ENCODE data around the gene GFRA4. TPM values are rescaled to one million over a fixed set of nuclear protein-coding genes. Genes with fewer than 3 reads are reported as not detected.

The GFRA4 gene
- total and polyA plus RNA-seq, 10 donors = not detected

DNA sequence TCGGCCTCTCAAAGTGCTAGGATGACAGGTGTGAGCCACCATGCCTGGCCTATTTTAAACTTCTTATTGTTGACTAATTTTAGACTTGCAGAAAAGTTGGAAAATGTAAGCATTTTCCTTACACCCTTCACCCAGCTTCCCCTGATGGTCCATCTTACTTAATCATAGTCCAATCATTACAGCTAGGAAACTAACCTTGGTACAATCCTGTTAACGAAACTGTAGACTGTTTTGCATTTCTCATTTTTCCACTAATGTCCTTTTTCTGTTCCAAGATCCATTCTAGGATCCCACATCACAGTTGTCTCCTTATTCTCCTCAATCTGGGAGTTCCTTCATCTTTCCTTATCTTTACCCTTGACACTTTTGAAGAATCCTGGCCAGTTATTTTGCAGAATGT is 659 bp upstream of the GFRA4 start:
- intact Hi-C loops (cut with DNase I; ENCODE audit: low total_unique reads) = no loop called here
- Histone ChIP-seq H3K36me3 (no peaks in the 10 kb centered on the region), H3K27me3 (replicated peaks in 1 of 7) (peaks cover 0 to 75% (median 31%) of the 10 kb centered on the region in 7 donors)

GRCh38 chr20:3661814-3662665 is 1.2 kb downstream of the GFRA4 start:
- H3K27ac ChIP-seq = no peak overlapping the region
- DNase-seq = no peak
- no peaks in the 10 kb centered on the region for H3K9me3 ChIP-seq
- TF ChIP-seq POLR2A (IDR thresholded peaks at IDR 0.05) = no peak
- no peak for TF ChIP-seq POLR2AphosphoS5 (IDR thresholded peaks at IDR 0.05)
- TF ChIP-seq, protein P1, sequence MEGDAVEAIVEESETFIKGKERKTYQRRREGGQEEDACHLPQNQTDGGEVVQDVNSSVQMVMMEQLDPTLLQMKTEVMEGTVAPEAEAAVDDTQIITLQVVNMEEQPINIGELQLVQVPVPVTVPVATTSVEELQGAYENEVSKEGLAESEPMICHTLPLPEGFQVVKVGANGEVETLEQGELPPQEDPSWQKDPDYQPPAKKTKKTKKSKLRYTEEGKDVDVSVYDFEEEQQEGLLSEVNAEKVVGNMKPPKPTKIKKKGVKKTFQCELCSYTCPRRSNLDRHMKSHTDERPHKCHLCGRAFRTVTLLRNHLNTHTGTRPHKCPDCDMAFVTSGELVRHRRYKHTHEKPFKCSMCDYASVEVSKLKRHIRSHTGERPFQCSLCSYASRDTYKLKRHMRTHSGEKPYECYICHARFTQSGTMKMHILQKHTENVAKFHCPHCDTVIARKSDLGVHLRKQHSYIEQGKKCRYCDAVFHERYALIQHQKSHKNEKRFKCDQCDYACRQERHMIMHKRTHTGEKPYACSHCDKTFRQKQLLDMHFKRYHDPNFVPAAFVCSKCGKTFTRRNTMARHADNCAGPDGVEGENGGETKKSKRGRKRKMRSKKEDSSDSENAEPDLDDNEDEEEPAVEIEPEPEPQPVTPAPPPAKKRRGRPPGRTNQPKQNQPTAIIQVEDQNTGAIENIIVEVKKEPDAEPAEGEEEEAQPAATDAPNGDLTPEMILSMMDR (IDR thresholded peaks at IDR 0.05 in 8 of 11, conservative IDR thresholded peaks at IDR 0.05 in 3 of 11) = no peak
- intact Hi-C loops (cut with DNase I; ENCODE audit: low total_unique reads) = no loop called here
- H3K4me3 ChIP-seq = no peak overlapping the region
- no peaks in the 10 kb centered on the region for H3K36me3 ChIP-seq
- 67 to 79% (median 74%) methylated on average over 9 to 12 of the region's 12 CpGs for WGBS, 5 donors
- H3K4me1 ChIP-seq = peaks cover 0 to 36% (median 17%) of the 10 kb centered on the region in 6 donors
- H3K27me3 ChIP-seq (replicated peaks in 1 of 7) = peaks cover 0 to 79% (median 31%) of the 10 kb centered on the region in 7 donors

More for the DNA sequence above, 659 bp upstream of the GFRA4 start:
- H3K9me3 ChIP-seq = no peaks in the 10 kb centered on the region
- H3K27ac ChIP-seq = no peak overlapping the region
- peaks cover 0 to 32% (median 17%) of the 10 kb centered on the region in 6 donors for H3K4me1 ChIP-seq
- no peak overlapping the region for H3K4me3 ChIP-seq
- 69 to 83% (median 78%) methylated on average over 2 of the region's 2 CpGs for WGBS, 5 donors
- no peak for DNase-seq
- TF ChIP-seq POLR2AphosphoS5 (IDR thresholded peaks at IDR 0.05) (no peak), POLR2A (IDR thresholded peaks at IDR 0.05) (no peak)
- TF ChIP-seq, protein P1 (IDR thresholded peaks at IDR 0.05 in 8 of 11, conservative IDR thresholded peaks at IDR 0.05 in 3 of 11) = no peak

DNA sequence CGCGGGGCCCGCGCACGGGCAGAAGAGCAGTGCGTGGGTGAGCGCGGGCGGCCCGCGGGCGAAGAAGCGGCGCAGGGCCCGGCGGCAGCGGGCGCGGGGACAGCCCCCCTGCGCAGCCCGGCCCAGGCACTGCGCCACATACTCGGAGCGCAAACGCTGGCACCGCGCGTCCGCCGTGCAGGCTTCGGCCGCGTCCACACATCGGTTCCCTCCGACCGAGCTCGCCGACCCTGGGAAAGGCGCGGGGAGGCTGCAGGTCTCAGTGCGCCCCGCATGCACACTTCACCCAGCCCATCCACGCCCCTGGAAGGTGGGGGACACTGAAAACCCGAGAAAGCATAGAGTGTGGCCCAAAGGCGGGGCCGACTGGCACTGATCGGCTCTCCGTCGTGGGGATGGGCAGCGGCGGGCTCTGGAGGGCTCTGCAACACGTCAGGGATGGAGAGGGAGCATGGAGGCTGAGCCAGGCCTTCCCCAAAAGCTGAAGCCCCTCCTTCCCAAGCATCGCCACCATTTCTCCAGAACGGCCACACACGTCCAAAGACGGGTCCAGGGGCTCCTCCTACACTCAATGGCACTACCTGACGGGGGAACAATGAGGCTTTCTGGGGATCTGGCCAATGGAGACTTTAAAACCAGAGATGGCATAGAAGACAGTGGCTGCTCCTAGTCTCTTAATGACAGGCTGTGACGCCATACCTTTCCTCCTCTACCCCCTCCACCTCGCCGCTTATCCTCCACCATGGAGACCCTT is 2.0 kb downstream of the GFRA4 start:
- intact Hi-C loops (cut with DNase I; ENCODE audit: low total_unique reads) = no loop called here
- Histone ChIP-seq H3K4me3 (peak overlapping the region in 1 of 8 donors; percentile 46), H3K4me1 (peaks cover 0 to 34% (median 14%) of the 10 kb centered on the region in 6 donors), H3K27ac (no peak overlapping the region), H3K36me3 (no peaks in the 10 kb centered on the region), H3K27me3 (replicated peaks in 1 of 7) (peaks cover 0 to 76% (median 31%) of the 10 kb centered on the region in 7 donors), H3K9me3 (no peaks in the 10 kb centered on the region)
- 13 to 26% (median 16%) methylated on average over 20 to 60 of the region's 60 CpGs for WGBS, 5 donors
- TF ChIP-seq POLR2AphosphoS5 (IDR thresholded peaks at IDR 0.05) = no peak
- TF ChIP-seq POLR2A (IDR thresholded peaks at IDR 0.05) = no peak
- TF ChIP-seq, protein P1 (IDR thresholded peaks at IDR 0.05 in 8 of 11, conservative IDR thresholded peaks at IDR 0.05 in 3 of 11) = no peak
- no peak for DNase-seq

All from spleen (tissue), 11 donors.